IPS-18c (cell line): Measurements from ENCODE around the gene KCNK1.
"Not testable (repeated sequence)": the region's sequence is repeated elsewhere in the genome, so short reads cannot be mapped to it uniquely, and the experiment has no call there.

Experiments used
- H3K4me3 ChIP-seq: 2 replicates; pipeline ENCODE4 v1.7.0; 2013; ENCODE audit warnings: low read depth, mild to moderate bottlenecking, low read length, moderate library complexity; ENCODE audit not compliant: insufficient read depth
- H3K9me3 ChIP-seq: one replicate; pipeline ENCODE4 v1.6.1; 2013; ENCODE audit warnings: mild to moderate bottlenecking, low read length, moderate library complexity; ENCODE audit not compliant: control insufficient read depth, insufficient read depth

KCNK1 gene

GRCh38 chr1:233654658-233655280 lies 40.9 kb downstream of the KCNK1 start:
- Histone ChIP-seq H3K9me3 (peaks cover 2% of the 10 kb centered on the region), H3K4me3 (no peak overlapping the region)

GRCh38 chr1:233655301-233655740 lies 41.4 kb downstream of the KCNK1 start:
- Histone ChIP-seq H3K4me3 (no peak overlapping the region), H3K9me3 (peaks cover 2% of the 10 kb centered on the region)

- Histone ChIP-seq H3K4me3 (no peak overlapping the region), H3K9me3 (peaks cover 2% of the 10 kb centered on the region)
Observed at GRCh38 chr1:233656032-233656635, 42.2 kb downstream of the KCNK1 start.

- H3K4me3 ChIP-seq: no peak overlapping the region
- H3K9me3 ChIP-seq: peaks cover 2% of the 10 kb centered on the region
Observed at GRCh38 chr1:233656687-233657086, 42.8 kb downstream of the KCNK1 start.

- Histone ChIP-seq H3K9me3 (peaks cover 2% of the 10 kb centered on the region), H3K4me3 (no peak overlapping the region)
Observed at GRCh38 chr1:233657466-233657865, 43.6 kb downstream of the KCNK1 start.

GRCh38 chr1:233659495-233659894 lies 45.6 kb downstream of the KCNK1 start:
- H3K9me3 ChIP-seq: no peaks in the 10 kb centered on the region
- H3K4me3 ChIP-seq: no peak overlapping the region

- Histone ChIP-seq H3K4me3 (no peak overlapping the region), H3K9me3 (no peaks in the 10 kb centered on the region)
Observed at GRCh38 chr1:233661376-233662159, 47.7 kb downstream of the KCNK1 start.

GRCh38 chr1:233662575-233663304 lies 48.8 kb downstream of the KCNK1 start:
- Histone ChIP-seq H3K9me3 (no peaks in the 10 kb centered on the region), H3K4me3 (no peak overlapping the region)

- Histone ChIP-seq H3K9me3 (no peaks in the 10 kb centered on the region), H3K4me3 (no peak overlapping the region)
Observed at GRCh38 chr1:233664253-233664652, 50.3 kb downstream of the KCNK1 start.

- no peak overlapping the region for H3K4me3 ChIP-seq
- no peaks in the 10 kb centered on the region for H3K9me3 ChIP-seq
Observed at GRCh38 chr1:233664804-233665574, 51.1 kb downstream of the KCNK1 start.

GRCh38 chr1:233665575-233666270 lies 51.8 kb downstream of the KCNK1 start:
- Histone ChIP-seq H3K9me3 (no peaks in the 10 kb centered on the region), H3K4me3 (no peak overlapping the region)

GRCh38 chr1:233667741-233668140 lies 53.8 kb downstream of the KCNK1 start:
- Histone ChIP-seq H3K4me3 (no peak overlapping the region), H3K9me3 (no peaks in the 10 kb centered on the region)

GRCh38 chr1:233668146-233668724 lies 54.3 kb downstream of the KCNK1 start:
- no peak overlapping the region for H3K4me3 ChIP-seq

GRCh38 chr1:233668725-233669294 lies 54.9 kb downstream of the KCNK1 start:
- no peak overlapping the region for H3K4me3 ChIP-seq
- H3K9me3 ChIP-seq: no peaks in the 10 kb centered on the region

More at GRCh38 chr1:233668146-233668724, 54.3 kb downstream of the KCNK1 start:
- H3K9me3 ChIP-seq: no peaks in the 10 kb centered on the region

- H3K4me3 ChIP-seq, H3K9me3 ChIP-seq: not testable (repeated sequence)
Observed at GRCh38 chr1:233670363-233670762, 56.5 kb downstream of the KCNK1 start.

GRCh38 chr1:233671286-233671685 lies 57.4 kb downstream of the KCNK1 start:
- H3K9me3 ChIP-seq: no peaks in the 10 kb centered on the region
- H3K4me3 ChIP-seq: no peak overlapping the region
